MM.1S (cell line): ENCODE data around the gene ZNF268.
"Not testable (repeated sequence)": the region's sequence is repeated elsewhere in the genome, so short reads cannot be mapped to it uniquely, and the experiment has no call there.

ENCODE experiments used
- DNase-seq: peaks from one replicate; pipeline ENCODE4 v3.0.0-alpha.2; 2015
- H2AFZ ChIP-seq: fragments of 300-600 bp; sonication (generic); 2 replicates; pipeline ENCODE4 v1.6.0; 2016; ENCODE audit warnings: antibody characterized with exemption, low read length
- H3F3A ChIP-seq: fragments of 300-600 bp; sonication (generic); 2 replicates; pipeline ENCODE4 v1.6.1; 2016; ENCODE audit warnings: mild to moderate bottlenecking, antibody characterized with exemption, low read length, moderate library complexity, mixed read lengths; ENCODE audit not compliant: insufficient read depth
- H3K27ac ChIP-seq: fragments of 300-600 bp; sonication (generic); 2 replicates; pipeline ENCODE4 v1.5.1; 2016; ENCODE audit warnings: mild to moderate bottlenecking, low read length
- H3K27me3 ChIP-seq: fragments of 300-600 bp; sonication (generic); replicated peaks from 2 replicates; pipeline ENCODE4 v1.6.0; 2016; ENCODE audit warnings: low read length; ENCODE audit not compliant: insufficient read depth
- H3K36me3 ChIP-seq: fragments of 300-600 bp; sonication (generic); replicated peaks from 2 replicates; pipeline ENCODE4 v1.6.1; 2016; ENCODE audit warnings: mild to moderate bottlenecking, low read length, mixed read lengths; ENCODE audit not compliant: insufficient read depth
- H3K4me1 ChIP-seq: fragments of 300-600 bp; sonication (generic); 2 replicates; pipeline ENCODE4 v1.6.1; 2016; ENCODE audit warnings: low read length, mixed read lengths
- H3K4me2 ChIP-seq: fragments of 300-600 bp; sonication (generic); 2 replicates; pipeline ENCODE4 v1.6.0; 2016; ENCODE audit warnings: low read depth, low read length
- H3K4me3 ChIP-seq: fragments of 300-600 bp; sonication (generic); 2 replicates; pipeline ENCODE4 v1.5.1; 2016; ENCODE audit warnings: low read length, mixed read lengths
- H3K79me2 ChIP-seq: fragments of 300-600 bp; sonication (generic); 2 replicates; pipeline ENCODE4 v1.6.1; 2016; ENCODE audit warnings: mixed run types, low read length, mixed read lengths
- H3K9ac ChIP-seq: fragments of 300-600 bp; sonication (generic); 2 replicates; pipeline ENCODE4 v1.6.1; 2016; ENCODE audit warnings: low read length, mixed read lengths
- H3K9me2 ChIP-seq: fragments of 300-600 bp; sonication (generic); replicated peaks from 2 replicates; pipeline ENCODE4 v1.6.1; 2016; ENCODE audit warnings: mild to moderate bottlenecking, low read length, mixed read lengths; ENCODE audit not compliant: insufficient read depth
- H3K9me3 ChIP-seq: fragments of 300-600 bp; sonication (generic); replicated peaks from 2 replicates; pipeline ENCODE4 v1.6.1; 2016; ENCODE audit warnings: mild to moderate bottlenecking, low read length, mixed read lengths; ENCODE audit not compliant: insufficient read depth
- H4K20me1 ChIP-seq: fragments of 300-600 bp; sonication (generic); 2 replicates; pipeline ENCODE4 v1.6.1; 2016; ENCODE audit warnings: mild to moderate bottlenecking, low read length, moderate library complexity, mixed read lengths; ENCODE audit not compliant: insufficient read depth
- EZH2 ChIP-seq: fragments of 300-600 bp; sonication (generic); optimal IDR thresholded peaks from 2 replicates; pipeline ENCODE3; 2017; ENCODE audit warnings: low read depth, mild to moderate bottlenecking, antibody characterized with exemption, low read length, mixed read lengths
- EZH2phosphoT487 ChIP-seq: fragments of 300-600 bp; sonication (generic); IDR thresholded peaks from 2 replicates; pipeline ENCODE4 v1.6.1; 2018; ENCODE audit warnings: antibody characterized with exemption, low read length
- TF ChIP-seq, protein P1 (sequence below): fragments of 300-600 bp; sonication (generic); IDR thresholded peaks from 2 replicates; pipeline ENCODE4 v1.5.1; 2016; ENCODE audit warnings: antibody characterized with exemption, low read length, mixed read lengths

The ZNF268 gene

DNA sequence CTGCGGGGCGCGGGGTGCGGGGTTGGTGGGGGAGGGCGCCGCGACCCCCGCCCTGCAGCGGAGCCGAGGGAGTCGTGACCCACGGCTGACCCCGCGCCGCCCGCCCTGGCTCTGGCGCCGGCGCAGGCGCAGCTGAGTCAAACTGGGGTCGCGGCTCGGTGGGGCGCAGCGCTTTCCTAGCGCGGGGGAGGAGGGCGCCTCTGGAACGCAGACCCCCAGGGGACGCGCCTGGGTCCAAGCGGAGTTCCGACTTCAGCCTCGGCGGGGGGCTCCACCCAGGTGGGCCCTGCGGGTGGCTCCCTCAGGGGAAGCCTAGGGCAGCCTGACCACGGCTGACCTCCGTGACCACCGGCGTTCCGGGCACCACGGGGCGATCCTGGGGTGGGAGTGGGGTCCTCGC is 54.8 kb downstream of the ZNF268 start:
- Histone ChIP-seq H3F3A (no peaks in the 10 kb centered on the region), H3K4me3 (no peak overlapping the region), H3K9me2 (no peaks in the 10 kb centered on the region), H3K9ac (no peak overlapping the region), H3K9me3 (no peaks in the 10 kb centered on the region), H2AFZ (no peak overlapping the region), H3K79me2 (no peaks in the 10 kb centered on the region), H4K20me1 (no peaks in the 10 kb centered on the region), H3K27ac (no peak overlapping the region), H3K4me2 (no peak overlapping the region), H3K27me3 (no peaks in the 10 kb centered on the region), H3K4me1 (no peaks in the 10 kb centered on the region), H3K36me3 (no peaks in the 10 kb centered on the region)
- no peak for DNase-seq
- TF ChIP-seq, protein P1, sequence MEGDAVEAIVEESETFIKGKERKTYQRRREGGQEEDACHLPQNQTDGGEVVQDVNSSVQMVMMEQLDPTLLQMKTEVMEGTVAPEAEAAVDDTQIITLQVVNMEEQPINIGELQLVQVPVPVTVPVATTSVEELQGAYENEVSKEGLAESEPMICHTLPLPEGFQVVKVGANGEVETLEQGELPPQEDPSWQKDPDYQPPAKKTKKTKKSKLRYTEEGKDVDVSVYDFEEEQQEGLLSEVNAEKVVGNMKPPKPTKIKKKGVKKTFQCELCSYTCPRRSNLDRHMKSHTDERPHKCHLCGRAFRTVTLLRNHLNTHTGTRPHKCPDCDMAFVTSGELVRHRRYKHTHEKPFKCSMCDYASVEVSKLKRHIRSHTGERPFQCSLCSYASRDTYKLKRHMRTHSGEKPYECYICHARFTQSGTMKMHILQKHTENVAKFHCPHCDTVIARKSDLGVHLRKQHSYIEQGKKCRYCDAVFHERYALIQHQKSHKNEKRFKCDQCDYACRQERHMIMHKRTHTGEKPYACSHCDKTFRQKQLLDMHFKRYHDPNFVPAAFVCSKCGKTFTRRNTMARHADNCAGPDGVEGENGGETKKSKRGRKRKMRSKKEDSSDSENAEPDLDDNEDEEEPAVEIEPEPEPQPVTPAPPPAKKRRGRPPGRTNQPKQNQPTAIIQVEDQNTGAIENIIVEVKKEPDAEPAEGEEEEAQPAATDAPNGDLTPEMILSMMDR = no peak
- TF ChIP-seq EZH2phosphoT487 (no peak), EZH2 (no peak)

DNA sequence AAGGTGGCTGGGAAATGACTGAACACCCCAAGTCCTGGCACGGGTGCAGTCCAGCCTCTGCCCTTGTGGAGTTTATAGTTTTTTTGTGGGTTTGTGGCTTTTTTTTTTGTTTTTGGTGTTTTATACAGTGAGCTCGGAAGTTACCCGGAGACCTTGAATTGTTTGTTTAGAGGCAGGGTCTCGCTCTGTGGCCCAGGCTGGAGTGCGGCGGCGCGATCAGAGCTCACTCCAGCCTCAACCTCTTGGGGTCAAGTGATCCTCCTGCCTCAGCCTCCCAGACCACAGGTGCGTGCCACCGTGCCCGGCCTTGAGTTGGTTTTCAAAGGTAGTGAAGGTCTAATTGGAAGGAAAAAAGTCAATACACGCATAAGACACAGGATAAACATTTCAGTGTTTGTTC is 55.3 kb downstream of the ZNF268 start:
- Histone ChIP-seq H3K4me1 (no peaks in the 10 kb centered on the region), H2AFZ (no peak overlapping the region), H3K9me2 (no peaks in the 10 kb centered on the region), H3K36me3 (no peaks in the 10 kb centered on the region), H3K4me2 (no peak overlapping the region), H3K79me2 (no peaks in the 10 kb centered on the region), H4K20me1 (no peaks in the 10 kb centered on the region), H3K9me3 (no peaks in the 10 kb centered on the region), H3K27me3 (no peaks in the 10 kb centered on the region), H3K4me3 (no peak overlapping the region), H3F3A (no peaks in the 10 kb centered on the region), H3K9ac (no peak overlapping the region), H3K27ac (no peak overlapping the region)
- TF ChIP-seq, protein P1 = no peak
- no peak for TF ChIP-seq EZH2phosphoT487
- TF ChIP-seq EZH2 = no peak
- DNase-seq = no peak

DNA sequence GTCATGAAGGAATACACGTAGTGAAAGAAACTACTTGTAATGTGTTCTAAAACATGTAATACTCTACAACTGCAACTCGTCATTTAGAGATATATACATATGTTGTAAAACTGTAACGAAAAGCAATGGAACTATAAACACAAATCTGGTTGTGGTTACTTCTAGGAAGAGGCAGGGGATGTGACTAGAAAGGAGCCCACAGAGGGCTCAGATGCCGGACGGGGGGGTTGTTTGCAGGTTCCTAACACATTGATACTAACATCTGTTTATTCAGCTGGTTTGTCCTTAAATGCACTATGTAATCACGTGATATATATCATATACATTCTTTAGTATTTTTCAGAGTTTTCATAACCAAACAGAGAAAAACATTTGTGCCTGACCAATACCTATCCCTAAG is 70.4 kb downstream of the ZNF268 start:
- DNase-seq = no peak
- H3K9me2 ChIP-seq = no peaks in the 10 kb centered on the region
- no peaks in the 10 kb centered on the region for H3K79me2 ChIP-seq
- H3K9me3 ChIP-seq = no peaks in the 10 kb centered on the region
- H3K36me3 ChIP-seq = no peaks in the 10 kb centered on the region
- no peak overlapping the region for H3K9ac ChIP-seq
- H3K4me3 ChIP-seq = no peak overlapping the region
- H3K27me3 ChIP-seq = no peaks in the 10 kb centered on the region
- H3K4me2 ChIP-seq = no peak overlapping the region
- no peaks in the 10 kb centered on the region for H4K20me1 ChIP-seq
- H2AFZ ChIP-seq = no peak overlapping the region
- TF ChIP-seq EZH2 (no peak), EZH2phosphoT487 (no peak)
- TF ChIP-seq, protein P1 = no peak
- no peaks in the 10 kb centered on the region for H3F3A ChIP-seq
- no peak overlapping the region for H3K27ac ChIP-seq
- H3K4me1 ChIP-seq = no peaks in the 10 kb centered on the region

DNA sequence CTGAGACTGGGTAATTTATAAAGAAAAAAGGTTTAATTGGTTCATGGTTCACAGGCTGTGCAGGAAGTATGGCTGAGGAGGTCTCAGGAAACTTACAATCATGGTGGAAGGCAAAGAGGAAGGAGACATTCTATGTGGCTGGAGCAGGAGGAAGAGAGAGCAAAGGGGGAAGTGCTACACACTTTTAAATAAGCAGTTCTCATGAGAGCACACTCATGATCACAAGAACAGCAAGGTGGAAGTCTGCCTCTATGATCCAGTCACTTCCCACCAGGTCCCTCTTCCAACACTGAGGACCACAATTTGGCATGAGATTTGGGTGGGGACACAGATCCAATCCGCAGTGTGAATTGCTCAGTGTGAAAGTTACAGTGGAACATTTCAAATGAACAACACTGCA is 74.5 kb downstream of the ZNF268 start:
- not testable (repeated sequence) for H3K27ac ChIP-seq

More for the DNA sequence above, 74.5 kb downstream of the ZNF268 start:
- H3K36me3 ChIP-seq, H3K9ac ChIP-seq, H3K4me2 ChIP-seq, H3K27me3 ChIP-seq, H4K20me1 ChIP-seq, DNase-seq, H2AFZ ChIP-seq, H3K4me1 ChIP-seq, H3K9me2 ChIP-seq, H3K4me3 ChIP-seq, H3K9me3 ChIP-seq, H3K79me2 ChIP-seq, H3F3A ChIP-seq: not testable (repeated sequence)
